KOPT-K1 (cell line): ENCODE results near the gene GYPC.
"Not testable (repeated sequence)": the region's sequence is repeated elsewhere in the genome, so short reads cannot be mapped to it uniquely, and the experiment has no call there.

Experiments
- H3K27ac ChIP-seq: fragments of 200-600 bp; sonication (generic); 2 replicates; pipeline ENCODE4 v1.5.1; 2016; ENCODE audit warnings: antibody characterized with exemption, mild to moderate bottlenecking, low read depth, low read length; ENCODE audit not compliant: poor library complexity, severe bottlenecking
- H3K36me3 ChIP-seq: fragments of 200-600 bp; sonication (generic); 2 replicates; pipeline ENCODE4 v1.5.1; 2017; ENCODE audit warnings: antibody characterized with exemption, mild to moderate bottlenecking, low read length, moderate library complexity; ENCODE audit not compliant: insufficient read depth
- H3K9me3 ChIP-seq: fragments of 200-600 bp; sonication (generic); 2 replicates; pipeline ENCODE4 v1.5.1; 2017; ENCODE audit warnings: antibody characterized with exemption, low read length, mild to moderate bottlenecking; ENCODE audit not compliant: insufficient read depth, poor library complexity, severe bottlenecking

Gene GYPC

GRCh38 chr2:126643972-126644371 is 12.0 kb upstream of the GYPC start:
- H3K27ac ChIP-seq = no peak overlapping the region

GRCh38 chr2:126644630-126645191 is 11.2 kb upstream of the GYPC start:
- Histone ChIP-seq H3K36me3 (no peaks in the 10 kb centered on the region), H3K9me3 (no peaks in the 10 kb centered on the region)

More at GRCh38 chr2:126643972-126644371, 12.0 kb upstream of the GYPC start:
- no peaks in the 10 kb centered on the region for H3K9me3 ChIP-seq
- H3K36me3 ChIP-seq = no peaks in the 10 kb centered on the region

GRCh38 chr2:126645211-126645618 is 10.7 kb upstream of the GYPC start:
- Histone ChIP-seq H3K36me3 (no peaks in the 10 kb centered on the region), H3K9me3 (no peaks in the 10 kb centered on the region), H3K27ac (no peak overlapping the region)

More at GRCh38 chr2:126644630-126645191, 11.2 kb upstream of the GYPC start:
- H3K27ac ChIP-seq = no peak overlapping the region

GRCh38 chr2:126646026-126646425 is 9.9 kb upstream of the GYPC start:
- H3K36me3 ChIP-seq = no peaks in the 10 kb centered on the region
- H3K27ac ChIP-seq = no peak overlapping the region
- no peaks in the 10 kb centered on the region for H3K9me3 ChIP-seq

GRCh38 chr2:126647714-126648344 is 8.1 kb upstream of the GYPC start:
- H3K9me3 ChIP-seq, H3K36me3 ChIP-seq, H3K27ac ChIP-seq: not testable (repeated sequence)

GRCh38 chr2:126648345-126648786 is 7.6 kb upstream of the GYPC start:
- H3K9me3 ChIP-seq, H3K27ac ChIP-seq, H3K36me3 ChIP-seq: not testable (repeated sequence)

GRCh38 chr2:126649101-126649500 is 6.9 kb upstream of the GYPC start:
- Histone ChIP-seq H3K36me3 (no peaks in the 10 kb centered on the region), H3K27ac (no peak overlapping the region), H3K9me3 (no peaks in the 10 kb centered on the region)

- no peaks in the 10 kb centered on the region for H3K36me3 ChIP-seq
- no peak overlapping the region for H3K27ac ChIP-seq
- no peaks in the 10 kb centered on the region for H3K9me3 ChIP-seq
Observed at GRCh38 chr2:126650994-126651393, 5.0 kb upstream of the GYPC start.

- H3K9me3 ChIP-seq = no peaks in the 10 kb centered on the region
- no peak overlapping the region for H3K27ac ChIP-seq
- H3K36me3 ChIP-seq = no peaks in the 10 kb centered on the region
Observed at GRCh38 chr2:126652323-126652891, 3.6 kb upstream of the GYPC start.

- Histone ChIP-seq H3K9me3 (no peaks in the 10 kb centered on the region), H3K36me3 (no peaks in the 10 kb centered on the region), H3K27ac (no peak overlapping the region)
Observed at GRCh38 chr2:126653109-126653508, 2.8 kb upstream of the GYPC start.

GRCh38 chr2:126653761-126654160 is 2.2 kb upstream of the GYPC start:
- Histone ChIP-seq H3K27ac (no peak overlapping the region), H3K9me3 (no peaks in the 10 kb centered on the region), H3K36me3 (no peaks in the 10 kb centered on the region)

GRCh38 chr2:126655051-126655450 is 907 bp upstream of the GYPC start:
- no peaks in the 10 kb centered on the region for H3K9me3 ChIP-seq
- H3K36me3 ChIP-seq = no peaks in the 10 kb centered on the region
- H3K27ac ChIP-seq = no peak overlapping the region

GRCh38 chr2:126656431-126657147 is 631 bp downstream of the GYPC start:
- Histone ChIP-seq H3K27ac (peak overlapping the region; percentile 75), H3K9me3 (no peaks in the 10 kb centered on the region), H3K36me3 (no peaks in the 10 kb centered on the region)

GRCh38 chr2:126657148-126657635 is 1.2 kb downstream of the GYPC start:
- no peaks in the 10 kb centered on the region for H3K9me3 ChIP-seq
- H3K27ac ChIP-seq = peak overlapping the region; percentile 75
- no peaks in the 10 kb centered on the region for H3K36me3 ChIP-seq

GRCh38 chr2:126657636-126658318 is 1.8 kb downstream of the GYPC start:
- Histone ChIP-seq H3K36me3 (no peaks in the 10 kb centered on the region), H3K27ac (peak overlapping the region; percentile 75), H3K9me3 (no peaks in the 10 kb centered on the region)
